Parathyroid adenoma (tissue), 2 donors: ENCODE data around the gene KRT27.

Source experiments
- H2AFZ ChIP-seq: fragments of 300-600 bp; sonication (generic); one replicate; pipeline ENCODE4 v1.7.0; 2017; ENCODE audit warnings: antibody characterized with exemption, mild to moderate bottlenecking
- H3K27ac ChIP-seq: fragments of 300-600 bp; sonication (generic); one replicate; pipeline ENCODE4 v1.7.0; 2017
- H3K27me3 ChIP-seq: fragments of 300-600 bp; sonication (generic); one replicate; pipeline ENCODE4 v1.7.0; 2017; ENCODE audit warnings: low read length; ENCODE audit not compliant: control insufficient read depth, insufficient read depth
- H3K36me3 ChIP-seq: fragments of 300-600 bp; sonication (generic); one replicate; pipeline ENCODE4 v1.7.0; 2017; ENCODE audit warnings: low read length; ENCODE audit not compliant: control insufficient read depth, insufficient read depth
- H3K4me1 ChIP-seq: fragments of 300-600 bp; sonication (generic); one replicate; pipeline ENCODE4 v1.7.0; 2017; ENCODE audit warnings: control low read depth
- H3K4me2 ChIP-seq: fragments of 300-600 bp; sonication (generic); one replicate; pipeline ENCODE4 v1.7.0; 2017; ENCODE audit warnings: low read length
- H3K4me3 ChIP-seq: fragments of 300-600 bp; sonication (generic); one replicate; pipeline ENCODE4 v1.7.0; 2017; ENCODE audit warnings: low read depth, low read length
- H3K79me2 ChIP-seq: fragments of 300-600 bp; sonication (generic); one replicate; pipeline ENCODE4 v1.7.0; 2017; ENCODE audit warnings: control low read depth
- H3K9ac ChIP-seq: fragments of 300-600 bp; sonication (generic); one replicate; pipeline ENCODE4 v1.7.0; 2017; ENCODE audit warnings: mild to moderate bottlenecking
- H3K9me3 ChIP-seq: fragments of 300-600 bp; sonication (generic); one replicate; pipeline ENCODE4 v1.7.0; 2017; ENCODE audit warnings: low read length; ENCODE audit not compliant: control insufficient read depth
- CTCF ChIP-seq: fragments of 300-600 bp; sonication (generic); IDR thresholded peaks from one replicate; pipeline ENCODE4 v1.7.0; 2017; ENCODE audit warnings: antibody characterized with exemption, mild to moderate bottlenecking
- donor health status: primary hyperparathyroidism.

The KRT27 gene

GRCh38 chr17:40812639-40813038 is 30.3 kb upstream of the KRT27 start:
- Histone ChIP-seq H3K4me1 (no peaks in the 10 kb centered on the region), H3K27ac (no peak overlapping the region), H3K4me2 (no peak overlapping the region), H3K9me3 (no peaks in the 10 kb centered on the region), H3K9ac (no peak overlapping the region), H3K27me3 (no peaks in the 10 kb centered on the region), H3K36me3 (no peaks in the 10 kb centered on the region), H2AFZ (no peak overlapping the region), H3K79me2 (no peaks in the 10 kb centered on the region), H3K4me3 (no peak overlapping the region)
- TF ChIP-seq CTCF, result no peak

- TF ChIP-seq CTCF, result no peak
- H3K4me3 ChIP-seq, result no peak overlapping the region
- H3K4me2 ChIP-seq, result no peak overlapping the region
- no peaks in the 10 kb centered on the region for H3K79me2 ChIP-seq
- H3K27me3 ChIP-seq, result no peaks in the 10 kb centered on the region
- no peaks in the 10 kb centered on the region for H3K9me3 ChIP-seq
- H2AFZ ChIP-seq, result no peak overlapping the region
- no peaks in the 10 kb centered on the region for H3K4me1 ChIP-seq
- H3K36me3 ChIP-seq, result no peaks in the 10 kb centered on the region
- H3K27ac ChIP-seq, result no peak overlapping the region
- H3K9ac ChIP-seq, result no peak overlapping the region
Measured at GRCh38 chr17:40810494-40810893, 28.1 kb upstream of the KRT27 start.

GRCh38 chr17:40809721-40810421 is 27.5 kb upstream of the KRT27 start:
- H3K9ac ChIP-seq, result no peak overlapping the region
- H2AFZ ChIP-seq, result no peak overlapping the region
- H3K27ac ChIP-seq, result no peak overlapping the region
- TF ChIP-seq CTCF, result no peak
- no peaks in the 10 kb centered on the region for H3K79me2 ChIP-seq
- H3K4me3 ChIP-seq, result no peak overlapping the region
- H3K36me3 ChIP-seq, result no peaks in the 10 kb centered on the region
- H3K4me1 ChIP-seq, result no peaks in the 10 kb centered on the region
- H3K9me3 ChIP-seq, result no peaks in the 10 kb centered on the region
- no peaks in the 10 kb centered on the region for H3K27me3 ChIP-seq
- H3K4me2 ChIP-seq, result no peak overlapping the region

- Histone ChIP-seq H3K79me2 (no peaks in the 10 kb centered on the region), H3K4me3 (no peak overlapping the region), H3K9ac (no peak overlapping the region), H3K4me2 (no peak overlapping the region), H3K4me1 (no peaks in the 10 kb centered on the region), H3K9me3 (no peaks in the 10 kb centered on the region), H3K36me3 (no peaks in the 10 kb centered on the region), H3K27ac (no peak overlapping the region), H3K27me3 (no peaks in the 10 kb centered on the region), H2AFZ (no peak overlapping the region)
- no peak for TF ChIP-seq CTCF
Measured at GRCh38 chr17:40806131-40806530, 23.8 kb upstream of the KRT27 start.

- Histone ChIP-seq H3K4me2 (no peak overlapping the region), H3K4me3 (no peak overlapping the region), H3K4me1 (no peaks in the 10 kb centered on the region), H3K27me3 (no peaks in the 10 kb centered on the region), H3K9me3 (no peaks in the 10 kb centered on the region), H3K36me3 (no peaks in the 10 kb centered on the region), H2AFZ (no peak overlapping the region), H3K27ac (no peak overlapping the region), H3K79me2 (no peaks in the 10 kb centered on the region), H3K9ac (no peak overlapping the region)
- TF ChIP-seq CTCF, result peak; percentile 80
Measured at GRCh38 chr17:40803617-40804082, 21.3 kb upstream of the KRT27 start.
